ENCODE data around the gene JCHAIN.
"Not testable (repeated sequence)": the region's sequence is repeated elsewhere in the genome, so short reads cannot be mapped to it uniquely, and the experiment has no call there.

JCHAIN gene

GRCh38 chr4:70680934-70681333, 14.6 kb upstream of the JCHAIN start:
- Mint-ChIP-seq H3K9me3 (no peaks in the 10 kb centered on the region), H3K27ac (no peak overlapping the region), H3K27me3 (peaks cover 6% of the 10 kb centered on the region in 2 donors)

DNA sequence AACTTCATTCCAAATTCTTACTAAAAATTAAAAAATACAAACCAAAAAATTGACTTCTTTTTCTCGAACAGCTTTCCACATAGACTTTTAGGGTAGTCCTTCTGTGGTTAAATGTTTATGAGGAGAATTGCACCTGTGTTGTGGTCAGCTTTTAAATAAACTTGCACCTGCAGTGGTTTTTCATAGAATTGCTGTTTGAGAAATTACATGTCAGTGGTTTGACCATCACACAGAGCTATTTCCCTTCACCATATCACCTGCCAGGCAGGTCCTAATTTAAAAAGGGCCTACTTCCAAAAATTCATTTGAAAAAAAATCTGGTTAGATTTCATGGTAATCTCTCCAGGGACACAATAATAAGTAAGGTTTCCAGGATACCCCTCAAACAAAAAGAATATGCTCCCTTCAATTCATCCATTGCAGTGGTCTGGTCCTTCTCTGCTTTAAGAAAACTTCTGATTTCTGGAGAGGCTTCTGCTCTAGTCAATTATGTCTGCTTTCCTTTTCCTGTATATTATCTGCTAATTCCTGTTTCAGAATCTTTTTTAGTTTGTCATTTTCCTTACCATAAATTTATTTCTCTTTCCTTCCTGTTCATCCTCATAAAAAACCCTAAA, 12.2 kb upstream of the JCHAIN start:
- no peaks in the 10 kb centered on the region for H3K36me3 Mint-ChIP-seq (ENCODE audit: insufficient read depth)
- no peak overlapping the region for H3K4me3 Mint-ChIP-seq
- H3K27ac Mint-ChIP-seq = no peak overlapping the region
- H3K27me3 Mint-ChIP-seq = peaks cover 10 to 12% of the 10 kb centered on the region in 2 donors
- no peaks in the 10 kb centered on the region for H3K9me3 Mint-ChIP-seq
- DNase-seq (no peak), ATAC-seq (replicated peaks) (no peak)
- H3K4me1 Mint-ChIP-seq (ENCODE audit: low read depth in 2 of 2) = no peaks in the 10 kb centered on the region

More at GRCh38 chr4:70680934-70681333, 14.6 kb upstream of the JCHAIN start:
- DNase-seq (no peak), ATAC-seq (replicated peaks) (no peak)
- Mint-ChIP-seq H3K36me3 (ENCODE audit: insufficient read depth) (no peaks in the 10 kb centered on the region), H3K4me1 (ENCODE audit: low read depth in 2 of 2) (no peaks in the 10 kb centered on the region), H3K4me3 (no peak overlapping the region)

GRCh38 chr4:70676554-70677090, 10.3 kb upstream of the JCHAIN start:
- H3K4me3 Mint-ChIP-seq = no peak overlapping the region
- no peak for ATAC-seq (replicated peaks)
- H3K27me3 Mint-ChIP-seq = peaks cover 12 to 17% of the 10 kb centered on the region in 2 donors
- H3K27ac Mint-ChIP-seq = no peak overlapping the region
- H3K36me3 Mint-ChIP-seq (ENCODE audit: insufficient read depth) = no peaks in the 10 kb centered on the region
- no peaks in the 10 kb centered on the region for H3K9me3 Mint-ChIP-seq
- DNase-seq = no peak
- no peaks in the 10 kb centered on the region for H3K4me1 Mint-ChIP-seq (ENCODE audit: low read depth in 2 of 2)

- Mint-ChIP-seq H3K9me3 (no peaks in the 10 kb centered on the region), H3K27me3 (peaks cover 23 to 25% of the 10 kb centered on the region in 2 donors), H3K4me3 (no peak overlapping the region), H3K4me1 (ENCODE audit: low read depth in 2 of 2) (no peaks in the 10 kb centered on the region), H3K27ac (no peak overlapping the region), H3K36me3 (ENCODE audit: insufficient read depth) (no peaks in the 10 kb centered on the region)
- ATAC-seq (replicated peaks) (no peak), DNase-seq (no peak)
These were observed 8.4 kb upstream of the JCHAIN start for GRCh38 chr4:70674731-70675130.

GRCh38 chr4:70674191-70674590, 7.9 kb upstream of the JCHAIN start:
- ATAC-seq (replicated peaks) (no peak), DNase-seq (no peak)
- Mint-ChIP-seq H3K36me3 (ENCODE audit: insufficient read depth) (no peaks in the 10 kb centered on the region), H3K4me1 (ENCODE audit: low read depth in 2 of 2) (no peaks in the 10 kb centered on the region), H3K9me3 (no peaks in the 10 kb centered on the region), H3K27me3 (peaks cover 23 to 25% of the 10 kb centered on the region in 2 donors), H3K4me3 (no peak overlapping the region), H3K27ac (no peak overlapping the region)

DNA sequence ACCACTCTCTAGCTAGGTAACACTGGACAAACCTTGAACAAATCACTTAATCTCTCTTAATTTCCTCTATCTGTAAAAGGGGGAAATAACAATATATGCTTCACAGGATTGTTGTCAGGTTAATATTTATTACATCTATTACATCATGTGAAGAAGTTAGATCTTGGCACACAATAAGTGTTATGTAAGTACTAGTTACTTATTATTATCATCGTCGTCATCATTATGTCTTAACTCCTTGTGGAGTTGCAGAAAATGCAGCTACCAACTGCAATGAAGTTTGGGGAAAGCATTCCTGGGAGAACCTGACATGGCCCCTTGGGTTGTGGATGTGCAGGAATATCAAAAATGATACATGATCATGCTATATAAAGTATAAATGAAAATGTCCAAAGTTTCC, 4.8 kb upstream of the JCHAIN start:
- Mint-ChIP-seq H3K27me3 (peaks cover 23 to 25% of the 10 kb centered on the region in 2 donors), H3K36me3 (ENCODE audit: insufficient read depth) (no peaks in the 10 kb centered on the region), H3K4me3 (no peak overlapping the region), H3K27ac (no peak overlapping the region), H3K4me1 (ENCODE audit: low read depth in 2 of 2) (no peaks in the 10 kb centered on the region), H3K9me3 (no peaks in the 10 kb centered on the region)
- DNase-seq (no peak), ATAC-seq (replicated peaks) (no peak)

DNA sequence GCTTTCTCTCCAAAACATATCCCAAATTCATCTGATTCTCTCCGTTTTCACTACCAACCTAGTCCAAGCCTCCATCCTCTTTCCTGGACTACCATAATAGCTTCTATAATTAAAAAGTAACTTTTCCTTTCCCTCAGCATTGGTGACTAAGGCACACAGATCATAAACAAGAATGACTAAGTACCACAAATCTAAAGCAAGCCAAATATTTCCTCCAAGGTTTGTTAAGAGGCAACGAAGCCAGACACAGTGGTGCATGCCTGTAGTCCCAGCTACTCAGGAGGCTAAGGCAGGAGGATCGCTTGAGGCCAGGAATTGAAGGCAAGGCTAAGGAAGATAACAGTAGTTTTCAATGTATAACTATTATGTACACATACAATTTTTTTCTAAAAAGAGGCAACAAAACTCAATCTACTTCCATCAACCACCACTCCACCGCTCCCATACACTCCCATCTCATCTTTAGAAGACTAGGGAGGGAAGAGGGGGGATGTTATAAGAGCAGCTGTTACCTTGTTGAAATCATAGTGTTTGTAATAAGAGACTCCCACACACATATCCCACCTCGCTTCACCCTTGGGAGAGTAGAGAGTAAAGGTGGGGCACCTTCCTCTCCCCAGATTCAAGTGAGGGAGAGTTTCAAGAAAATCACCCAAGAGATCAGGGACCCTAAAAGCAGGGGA, 4.2 kb upstream of the JCHAIN start:
- no peak for ATAC-seq (replicated peaks)
- Mint-ChIP-seq H3K27ac (no peak overlapping the region), H3K36me3 (ENCODE audit: insufficient read depth) (no peaks in the 10 kb centered on the region), H3K9me3 (no peaks in the 10 kb centered on the region), H3K4me1 (ENCODE audit: low read depth in 2 of 2) (no peaks in the 10 kb centered on the region), H3K27me3 (peaks cover 23 to 25% of the 10 kb centered on the region in 2 donors), H3K4me3 (no peak overlapping the region)
- no peak for DNase-seq

GRCh38 chr4:70667740-70668535, 1.6 kb upstream of the JCHAIN start:
- Mint-ChIP-seq H3K27me3 (peaks cover 15 to 17% of the 10 kb centered on the region in 2 donors), H3K36me3 (ENCODE audit: insufficient read depth) (no peaks in the 10 kb centered on the region), H3K9me3 (no peaks in the 10 kb centered on the region), H3K4me3 (no peak overlapping the region), H3K27ac (no peak overlapping the region), H3K4me1 (ENCODE audit: low read depth in 2 of 2) (no peaks in the 10 kb centered on the region)
- ATAC-seq (replicated peaks) = no peak
- no peak for DNase-seq

GRCh38 chr4:70661309-70661922, 4.9 kb downstream of the JCHAIN start:
- H3K4me1 Mint-ChIP-seq (ENCODE audit: low read depth in 2 of 2); DNase-seq; ATAC-seq (replicated peaks); H3K27ac Mint-ChIP-seq; H3K4me3 Mint-ChIP-seq; H3K9me3 Mint-ChIP-seq; H3K36me3 Mint-ChIP-seq (ENCODE audit: insufficient read depth); H3K27me3 Mint-ChIP-seq: not testable (repeated sequence)

- H3K4me1 Mint-ChIP-seq (ENCODE audit: low read depth in 2 of 2) = no peaks in the 10 kb centered on the region
- no peak overlapping the region for H3K27ac Mint-ChIP-seq
- no peaks in the 10 kb centered on the region for H3K9me3 Mint-ChIP-seq
- ATAC-seq (replicated peaks) (no peak), DNase-seq (no peak)
- no peak overlapping the region for H3K4me3 Mint-ChIP-seq
- H3K27me3 Mint-ChIP-seq = peaks cover 0 to 9% of the 10 kb centered on the region in 2 donors
- no peaks in the 10 kb centered on the region for H3K36me3 Mint-ChIP-seq (ENCODE audit: insufficient read depth)
These were observed 6.2 kb downstream of the JCHAIN start for GRCh38 chr4:70660106-70660505.

GRCh38 chr4:70658418-70658817, 7.9 kb downstream of the JCHAIN start:
- no peak for DNase-seq
- Mint-ChIP-seq H3K4me1 (ENCODE audit: low read depth in 2 of 2) (no peaks in the 10 kb centered on the region), H3K9me3 (no peaks in the 10 kb centered on the region), H3K4me3 (no peak overlapping the region), H3K27ac (no peak overlapping the region), H3K36me3 (ENCODE audit: insufficient read depth) (no peaks in the 10 kb centered on the region), H3K27me3 (peaks cover 0 to 13% of the 10 kb centered on the region in 2 donors)
- ATAC-seq (replicated peaks) = no peak

DNA sequence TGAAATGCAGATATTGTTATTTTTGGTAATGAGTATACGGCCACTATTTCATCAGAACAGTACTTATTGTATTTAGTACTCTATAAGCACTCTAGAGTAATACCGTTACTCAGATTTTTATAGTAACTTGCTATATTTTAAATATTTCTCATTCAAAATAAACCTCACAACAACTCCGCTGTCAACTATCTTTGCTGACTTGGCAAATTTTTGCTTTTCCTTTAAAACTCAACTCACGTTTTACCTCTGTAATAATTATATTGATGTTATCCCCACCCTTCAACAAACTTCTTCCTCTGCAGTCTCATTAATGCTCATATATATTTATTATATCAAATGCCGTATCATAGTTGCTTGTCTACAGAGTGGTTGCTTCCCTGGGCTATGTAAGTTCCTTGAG, 9.0 kb downstream of the JCHAIN start:
- no peaks in the 10 kb centered on the region for H3K9me3 Mint-ChIP-seq

GRCh38 chr4:70654605-70655011, 11.7 kb downstream of the JCHAIN start:
- no peak for ATAC-seq (replicated peaks)
- no peak overlapping the region for H3K27ac Mint-ChIP-seq
- H3K27me3 Mint-ChIP-seq = peaks cover 0 to 15% of the 10 kb centered on the region in 2 donors

More for the DNA sequence above, 9.0 kb downstream of the JCHAIN start:
- H3K36me3 Mint-ChIP-seq (ENCODE audit: insufficient read depth) = no peaks in the 10 kb centered on the region
- H3K4me3 Mint-ChIP-seq = no peak overlapping the region
- ATAC-seq (replicated peaks) (no peak), DNase-seq (no peak)
- no peak overlapping the region for H3K27ac Mint-ChIP-seq
- H3K4me1 Mint-ChIP-seq (ENCODE audit: low read depth in 2 of 2) = no peaks in the 10 kb centered on the region
- H3K27me3 Mint-ChIP-seq = peaks cover 0 to 15% of the 10 kb centered on the region in 2 donors

More at GRCh38 chr4:70654605-70655011, 11.7 kb downstream of the JCHAIN start:
- no peaks in the 10 kb centered on the region for H3K36me3 Mint-ChIP-seq (ENCODE audit: insufficient read depth)
- no peak for DNase-seq
- no peak overlapping the region for H3K4me3 Mint-ChIP-seq
- no peaks in the 10 kb centered on the region for H3K9me3 Mint-ChIP-seq
- peaks cover 0 to 3% of the 10 kb centered on the region in 2 donors for H3K4me1 Mint-ChIP-seq (ENCODE audit: low read depth in 2 of 2)

All from effector memory CD8-positive, alpha-beta T cell (primary cell).